Measurements from ENCODE around the gene SSRP1.

SSRP1 gene

DNA sequence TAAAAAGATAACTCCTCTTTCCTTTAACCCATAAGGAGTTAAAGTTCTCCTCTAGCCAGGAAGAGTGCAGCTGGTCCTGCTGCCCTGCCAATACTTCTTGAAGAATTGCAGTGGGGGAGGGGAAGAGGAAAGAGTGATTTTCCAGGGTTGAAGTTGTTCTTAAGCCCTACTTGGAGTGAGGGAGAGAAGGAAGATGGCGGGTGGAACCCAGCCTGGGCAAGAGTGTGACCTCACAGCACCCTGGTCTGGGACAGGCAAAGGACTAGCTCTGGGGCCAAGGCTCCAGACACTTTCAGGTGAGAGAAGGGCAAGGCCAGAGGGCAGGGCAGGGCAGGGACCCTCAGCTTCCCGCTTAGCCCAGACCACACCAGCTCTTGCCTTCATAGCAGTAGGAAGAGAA, 17.5 kb downstream of the SSRP1 start:
- CTCF ChIA-PET = no interaction called here
- H3K4me1 ChIP-seq (ENCODE audit: control insufficient read depth, insufficient read depth, low read length) = peaks cover 7% of the 10 kb centered on the region

DNA sequence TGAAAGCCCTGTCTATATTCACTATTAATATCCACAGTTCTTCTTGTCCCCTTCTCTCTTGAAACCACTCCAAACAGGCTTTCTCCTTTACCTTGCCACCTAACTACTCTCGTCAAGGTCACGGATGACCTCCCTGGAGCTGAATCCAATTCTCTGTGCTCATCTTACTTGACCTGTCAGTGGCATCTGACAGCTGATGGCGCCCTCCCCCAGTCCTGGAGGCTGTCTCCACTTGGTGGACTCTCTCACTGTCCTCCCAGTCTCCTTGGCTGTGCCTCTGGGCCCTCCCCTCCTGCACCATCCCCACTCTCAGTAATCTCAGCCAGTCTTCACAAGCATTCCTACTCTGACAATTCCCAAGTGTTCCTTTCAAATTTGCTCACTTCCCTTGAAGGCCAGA, 19.7 kb downstream of the SSRP1 start:
- CTCF ChIA-PET = interaction anchor here (0.7 kb wide), 1 partner anchor 18 kb away, joined by 4 read pairs; no protein-coding TSS in a partner anchor
- H3K36me3 ChIP-seq (ENCODE audit: control insufficient read depth in 2 of 2, insufficient read depth in 1 of 2, low read length in 2 of 2) = peaks cover 0 to 84% of the 10 kb centered on the region in 2 experiments; a peak in 1 of 3 replicates
- H3K4me1 ChIP-seq (ENCODE audit: control insufficient read depth, insufficient read depth, low read length) = no peaks in the 10 kb centered on the region
- no peak overlapping the region for H3K4me3 ChIP-seq (ENCODE audit: low read depth, low read length)
- POLR2A ChIA-PET = no interaction called here
- H3K9me3 ChIP-seq (ENCODE audit: control insufficient read depth, insufficient read depth, low read depth, low read length) = no peaks in the 10 kb centered on the region
- H3K27ac ChIP-seq (ENCODE audit: extremely low read depth, low read depth, low read length) = no peak overlapping the region
- TF ChIP-seq ZNF555 (tag by site-specific recombination; conservative IDR thresholded peaks at IDR 0.05) (no peak), ZBTB17 (tag by site-specific recombination; IDR thresholded peaks at IDR 0.05) (peak; percentile 69)

More for the DNA sequence above, 17.5 kb downstream of the SSRP1 start:
- POLR2A ChIA-PET = interaction anchor here (1.1 kb wide), 1 partner anchor 18 kb away, joined by 10 read pairs; the partner anchor contains the start of gene SSRP1
- peaks cover 0 to 72% of the 10 kb centered on the region in 2 experiments; a peak in 1 of 3 replicates for H3K36me3 ChIP-seq (ENCODE audit: control insufficient read depth in 2 of 2, insufficient read depth in 1 of 2, low read length in 2 of 2)
- H3K4me3 ChIP-seq (ENCODE audit: low read depth, low read length) = no peak overlapping the region
- no peak overlapping the region for H3K27ac ChIP-seq (ENCODE audit: extremely low read depth, low read depth, low read length)
- TF ChIP-seq ZFP37 (tag by site-specific recombination; IDR thresholded peaks at IDR 0.05) (no peak), ZNF433 (tag by site-specific recombination; IDR thresholded peaks at IDR 0.05; ENCODE audit: low read depth) (no peak), SETDB1 (IDR thresholded peaks at IDR 0.05; ENCODE audit: insufficient read length, low read length) (no peak), KLF9 (tag by site-specific recombination; IDR thresholded peaks at IDR 0.05; ENCODE audit: low read depth) (no peak), ZNF670 (tag by site-specific recombination; IDR thresholded peaks at IDR 0.05; ENCODE audit: low read depth) (no peak), ZNF623 (tag by site-specific recombination; IDR thresholded peaks at IDR 0.05) (no peak), ZNF416 (tag by site-specific recombination; IDR thresholded peaks at IDR 0.05) (no peak), KLF16 (tag by site-specific recombination; IDR thresholded peaks at IDR 0.05) (no peak), ZNF24 (tag by site-specific recombination; IDR thresholded peaks at IDR 0.05) (no peak), ZSCAN16 (tag by site-specific recombination; IDR thresholded peaks at IDR 0.05) (no peak), ZNF266 (tag by site-specific recombination; IDR thresholded peaks at IDR 0.05; ENCODE audit: low read depth) (no peak), ZNF155 (tag by site-specific recombination; IDR thresholded peaks at IDR 0.05) (no peak)
- TF ChIP-seq, protein P1, sequence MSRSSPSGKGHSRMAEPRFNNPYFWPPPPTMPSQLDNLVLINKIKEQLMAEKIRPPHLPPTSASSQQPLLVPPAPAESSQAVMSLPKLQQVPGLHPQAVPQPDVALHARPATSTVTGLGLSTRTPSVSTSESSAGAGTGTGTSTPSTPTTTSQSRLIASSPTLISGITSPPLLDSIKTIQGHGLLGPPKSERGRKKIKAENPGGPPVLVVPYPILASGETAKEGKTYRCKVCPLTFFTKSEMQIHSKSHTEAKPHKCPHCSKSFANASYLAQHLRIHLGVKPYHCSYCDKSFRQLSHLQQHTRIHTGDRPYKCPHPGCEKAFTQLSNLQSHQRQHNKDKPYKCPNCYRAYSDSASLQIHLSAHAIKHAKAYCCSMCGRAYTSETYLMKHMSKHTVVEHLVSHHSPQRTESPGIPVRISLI (tag by site-specific recombination; IDR thresholded peaks at IDR 0.05) = no peak
- TF ChIP-seq, protein P2, sequence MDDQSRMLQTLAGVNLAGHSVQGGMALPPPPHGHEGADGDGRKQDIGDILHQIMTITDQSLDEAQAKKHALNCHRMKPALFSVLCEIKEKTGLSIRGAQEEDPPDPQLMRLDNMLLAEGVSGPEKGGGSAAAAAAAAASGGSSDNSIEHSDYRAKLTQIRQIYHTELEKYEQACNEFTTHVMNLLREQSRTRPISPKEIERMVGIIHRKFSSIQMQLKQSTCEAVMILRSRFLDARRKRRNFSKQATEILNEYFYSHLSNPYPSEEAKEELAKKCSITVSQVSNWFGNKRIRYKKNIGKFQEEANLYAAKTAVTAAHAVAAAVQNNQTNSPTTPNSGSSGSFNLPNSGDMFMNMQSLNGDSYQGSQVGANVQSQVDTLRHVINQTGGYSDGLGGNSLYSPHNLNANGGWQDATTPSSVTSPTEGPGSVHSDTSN (CRISPR knock-in tag; IDR thresholded peaks at IDR 0.05) = no peak
- TF ChIP-seq, protein P3, sequence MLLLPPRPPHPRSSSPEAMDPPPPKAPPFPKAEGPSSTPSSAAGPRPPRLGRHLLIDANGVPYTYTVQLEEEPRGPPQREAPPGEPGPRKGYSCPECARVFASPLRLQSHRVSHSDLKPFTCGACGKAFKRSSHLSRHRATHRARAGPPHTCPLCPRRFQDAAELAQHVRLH (tag by site-specific recombination; IDR thresholded peaks at IDR 0.05) = no peak
- TF ChIP-seq, protein P4, sequence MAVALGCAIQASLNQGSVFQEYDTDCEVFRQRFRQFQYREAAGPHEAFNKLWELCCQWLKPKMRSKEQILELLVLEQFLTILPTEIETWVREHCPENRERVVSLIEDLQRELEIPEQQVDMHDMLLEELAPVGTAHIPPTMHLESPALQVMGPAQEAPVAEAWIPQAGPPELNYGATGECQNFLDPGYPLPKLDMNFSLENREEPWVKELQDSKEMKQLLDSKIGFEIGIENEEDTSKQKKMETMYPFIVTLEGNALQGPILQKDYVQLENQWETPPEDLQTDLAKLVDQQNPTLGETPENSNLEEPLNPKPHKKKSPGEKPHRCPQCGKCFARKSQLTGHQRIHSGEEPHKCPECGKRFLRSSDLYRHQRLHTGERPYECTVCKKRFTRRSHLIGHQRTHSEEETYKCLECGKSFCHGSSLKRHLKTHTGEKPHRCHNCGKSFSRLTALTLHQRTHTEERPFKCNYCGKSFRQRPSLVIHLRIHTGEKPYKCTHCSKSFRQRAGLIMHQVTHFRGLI (tag by site-specific recombination; IDR thresholded peaks at IDR 0.05) = no peak
- no peaks in the 10 kb centered on the region for H3K9me3 ChIP-seq (ENCODE audit: control insufficient read depth, insufficient read depth, low read depth, low read length)

DNA sequence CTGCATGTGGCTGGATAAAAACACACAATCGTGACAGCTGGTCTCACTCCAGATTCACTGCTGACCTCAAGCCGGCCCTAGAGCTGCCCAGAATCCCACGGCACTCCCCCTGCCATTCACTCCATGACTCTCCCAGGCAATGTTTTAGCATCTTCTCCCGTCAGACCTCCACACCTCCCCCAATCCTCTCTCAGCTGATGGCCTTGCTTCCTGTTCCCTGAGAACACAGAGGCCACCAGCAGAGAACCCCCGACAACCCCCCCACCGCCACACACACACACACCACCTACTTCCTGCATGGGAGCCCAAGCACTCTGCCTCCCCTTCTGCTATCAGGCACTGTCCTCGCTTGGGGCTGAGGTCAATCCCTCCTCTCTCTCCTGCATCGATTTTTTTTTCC, 20.2 kb downstream of the SSRP1 start:
- TF ChIP-seq ZNF544 (tag by site-specific recombination; IDR thresholded peaks at IDR 0.05) = no peak
- no peak for TF ChIP-seq ZNF596 (tag by site-specific recombination; IDR thresholded peaks at IDR 0.05)
- TF ChIP-seq GLIS2 (tag by site-specific recombination; IDR thresholded peaks at IDR 0.05) = 0 out of 2 replicates have a peak, but pooled peaks have one; percentile 21
- TF ChIP-seq GLIS1 (tag by site-specific recombination; IDR thresholded peaks at IDR 0.05) = peak; percentile 38; the same call in 1 of the 2 replicates
- Histone ChIP-seq H3K4me1 (ENCODE audit: control insufficient read depth, insufficient read depth, low read length) (no peaks in the 10 kb centered on the region), H3K4me3 (ENCODE audit: low read depth, low read length) (no peak overlapping the region), H3K9me3 (ENCODE audit: control insufficient read depth, insufficient read depth, low read depth, low read length) (no peaks in the 10 kb centered on the region), H3K27ac (ENCODE audit: extremely low read depth, low read depth, low read length) (no peak overlapping the region), H3K36me3 (ENCODE audit: control insufficient read depth in 2 of 2, insufficient read depth in 1 of 2, low read length in 2 of 2) (peaks cover 0 to 82% of the 10 kb centered on the region in 2 experiments; a peak in 1 of 3 replicates)
- CTCF ChIA-PET = interaction anchor here (0.6 to 0.7 kb wide), 2 partner anchors 18 to 30 kb away, joined by 3 to 4 read pairs; no protein-coding TSS in a partner anchor
- POLR2A ChIA-PET = no interaction called here

Data from HEK293 (cell line).